Activated CD4-positive, alpha-beta T cell treated with anti-CD3 and anti-CD28 coated beads for 48 hours (primary cell): ENCODE results near the gene ALOXE3.
"Not testable (repeated sequence)": the region's sequence is repeated elsewhere in the genome, so short reads cannot be mapped to it uniquely, and the experiment has no call there.

Experiments used
- DNase-seq: peaks from one replicate; pipeline ENCODE4 v3.0.0-alpha.2; 2020

Gene ALOXE3

DNA sequence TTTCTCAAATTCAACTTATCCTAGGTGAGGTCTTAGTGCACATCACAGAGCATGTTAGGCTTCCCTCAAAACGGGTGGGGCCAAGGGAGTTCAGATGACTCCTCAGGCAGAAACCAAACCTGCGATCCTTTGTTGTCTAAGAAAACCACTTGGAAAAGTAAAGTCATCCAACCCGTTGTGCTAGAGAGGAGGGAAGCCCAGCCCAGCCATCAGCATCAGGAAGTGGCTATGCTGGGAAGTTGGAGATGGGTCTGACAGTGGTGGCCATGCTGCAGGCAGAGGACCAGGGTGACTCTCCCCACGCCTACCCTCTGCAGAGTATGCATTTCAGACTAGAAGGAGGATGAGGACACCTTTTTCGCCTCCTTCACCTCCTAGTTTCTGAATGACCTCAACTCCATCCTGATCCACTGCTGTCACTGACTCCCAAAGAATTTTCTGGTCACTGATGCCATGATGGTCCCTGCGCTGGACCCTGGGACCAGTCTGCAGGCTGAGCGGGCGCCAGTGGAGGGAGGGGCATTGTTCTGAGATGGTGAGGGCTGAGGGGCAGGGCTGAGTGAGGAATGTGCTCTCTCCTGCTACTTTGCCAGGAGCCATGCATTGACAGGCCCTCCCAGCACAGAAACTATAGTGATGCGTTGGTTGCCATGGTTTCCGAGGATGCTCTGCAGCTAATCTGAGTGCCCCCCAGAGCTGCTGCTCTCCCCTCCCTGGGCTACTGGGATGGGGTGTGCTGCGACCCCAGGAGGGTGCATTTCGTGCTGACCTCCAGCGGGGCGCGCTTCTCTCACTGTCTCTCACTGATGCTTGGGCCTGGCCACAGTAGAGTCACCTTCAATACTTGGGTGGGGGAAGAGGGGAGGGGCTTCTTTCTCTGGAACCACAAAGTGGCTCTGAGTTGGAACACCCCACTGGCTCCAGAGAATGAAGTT, 51.2 kb downstream of the ALOXE3 start:
- no peak for DNase-seq

GRCh38 chr17:8064561-8065019, 53.7 kb downstream of the ALOXE3 start:
- DNase-seq, result no peak

DNA sequence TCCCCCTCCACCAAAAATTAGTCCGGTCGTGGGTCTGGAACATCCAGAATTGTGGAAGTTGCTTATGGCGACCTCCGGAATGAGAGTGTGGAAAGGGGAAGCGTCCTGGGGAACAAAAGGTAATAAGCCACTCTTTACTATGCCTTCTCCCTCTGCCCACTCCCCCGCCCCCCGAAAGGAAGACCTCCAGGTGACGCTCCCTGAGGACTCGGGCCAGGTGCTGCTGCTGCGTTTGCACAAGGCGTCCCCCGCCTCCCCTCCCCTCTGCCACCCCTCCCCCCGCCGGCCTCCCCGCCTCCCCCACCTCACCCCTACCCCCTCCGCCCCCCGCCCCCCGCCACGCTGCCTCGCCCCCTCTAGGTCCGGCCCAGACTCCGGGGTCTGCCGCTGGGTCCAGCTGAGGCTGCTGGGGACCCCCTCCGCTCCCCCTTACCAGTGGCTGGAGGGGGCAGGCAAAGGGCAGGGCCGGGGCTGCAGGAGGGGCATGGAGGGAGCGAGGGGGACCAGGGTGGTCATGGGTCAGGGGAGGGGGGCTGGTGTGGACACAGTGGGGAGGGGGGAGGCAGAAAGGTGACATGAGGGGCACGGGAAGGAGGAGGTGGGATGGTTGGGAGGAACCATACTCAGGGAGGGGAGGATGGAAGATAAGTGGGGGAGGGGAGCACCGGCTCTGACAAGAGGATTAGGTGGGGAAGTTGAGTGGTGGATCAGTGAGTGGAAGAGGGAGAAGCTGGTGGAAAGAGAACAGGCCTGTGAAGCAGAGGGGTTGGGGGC, 54.4 kb downstream of the ALOXE3 start:
- no peak for DNase-seq

DNA sequence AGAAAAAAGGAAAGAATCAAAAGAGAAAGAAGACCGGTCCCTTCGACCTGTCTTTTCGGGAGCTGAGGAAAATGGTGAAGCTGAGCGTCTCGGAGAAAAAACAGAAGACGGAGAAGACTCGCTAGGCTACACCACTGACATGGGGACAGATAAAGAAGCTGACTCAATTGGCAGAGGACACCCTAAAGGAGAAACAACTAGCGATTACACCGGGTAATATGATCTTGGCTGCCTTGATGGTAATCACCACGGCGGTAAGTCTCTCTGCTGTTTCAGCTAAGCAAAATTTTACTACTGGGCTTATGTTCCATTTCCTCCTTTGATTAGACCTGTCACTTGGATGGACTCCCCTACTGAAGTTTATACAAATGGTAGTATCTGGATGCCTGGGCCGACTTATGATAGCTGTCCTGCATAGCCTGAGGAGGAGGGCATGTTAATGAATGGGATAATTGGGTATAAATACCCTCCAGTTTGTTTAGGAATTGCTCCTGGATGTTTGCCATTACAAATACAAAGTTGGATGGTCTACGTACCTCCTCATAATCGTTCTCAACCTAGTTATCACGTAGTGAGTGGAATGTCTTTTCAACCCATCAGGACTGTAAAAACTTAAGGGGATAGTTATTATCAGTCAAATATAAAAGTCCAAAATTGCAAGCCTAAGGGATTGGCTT, 55.4 kb downstream of the ALOXE3 start:
- no peak for DNase-seq

GRCh38 chr17:8062435-8062806, 55.9 kb downstream of the ALOXE3 start:
- no peak for DNase-seq

GRCh38 chr17:8061851-8062250, 56.5 kb downstream of the ALOXE3 start:
- not testable (repeated sequence) for DNase-seq

- peak; percentile 64 for DNase-seq
Observed at GRCh38 chr17:8060274-8060673, 58.0 kb downstream of the ALOXE3 start.

- no peak for DNase-seq
Observed at GRCh38 chr17:8059131-8059530, 59.2 kb downstream of the ALOXE3 start.

GRCh38 chr17:8057691-8058114, 60.6 kb downstream of the ALOXE3 start:
- peak; percentile 49 for DNase-seq

GRCh38 chr17:8056976-8057625, 61.2 kb downstream of the ALOXE3 start:
- DNase-seq, result no peak

GRCh38 chr17:8056232-8056975, 61.9 kb downstream of the ALOXE3 start:
- peak; percentile 45 for DNase-seq

- no peak for DNase-seq
Observed at GRCh38 chr17:8055851-8056231, 62.5 kb downstream of the ALOXE3 start.

DNA sequence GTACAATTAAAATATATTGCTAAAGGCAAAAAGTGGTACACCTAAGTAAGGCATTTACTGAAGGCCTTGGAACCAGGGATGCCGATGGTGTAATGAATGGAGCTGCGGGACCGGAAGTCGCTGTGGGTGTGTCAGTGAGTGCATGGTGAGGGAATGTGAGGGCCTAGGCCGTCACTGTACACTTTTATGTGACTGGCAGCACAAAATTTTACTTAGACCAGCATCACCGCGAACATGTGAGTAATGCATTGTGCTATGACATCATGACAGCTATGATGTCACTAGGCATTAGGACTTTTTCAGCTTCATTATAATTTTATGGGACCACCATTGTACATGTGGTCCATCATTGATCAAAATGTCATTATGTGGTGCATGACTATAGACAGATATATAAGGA, 64.7 kb downstream of the ALOXE3 start:
- DNase-seq, result no peak

DNA sequence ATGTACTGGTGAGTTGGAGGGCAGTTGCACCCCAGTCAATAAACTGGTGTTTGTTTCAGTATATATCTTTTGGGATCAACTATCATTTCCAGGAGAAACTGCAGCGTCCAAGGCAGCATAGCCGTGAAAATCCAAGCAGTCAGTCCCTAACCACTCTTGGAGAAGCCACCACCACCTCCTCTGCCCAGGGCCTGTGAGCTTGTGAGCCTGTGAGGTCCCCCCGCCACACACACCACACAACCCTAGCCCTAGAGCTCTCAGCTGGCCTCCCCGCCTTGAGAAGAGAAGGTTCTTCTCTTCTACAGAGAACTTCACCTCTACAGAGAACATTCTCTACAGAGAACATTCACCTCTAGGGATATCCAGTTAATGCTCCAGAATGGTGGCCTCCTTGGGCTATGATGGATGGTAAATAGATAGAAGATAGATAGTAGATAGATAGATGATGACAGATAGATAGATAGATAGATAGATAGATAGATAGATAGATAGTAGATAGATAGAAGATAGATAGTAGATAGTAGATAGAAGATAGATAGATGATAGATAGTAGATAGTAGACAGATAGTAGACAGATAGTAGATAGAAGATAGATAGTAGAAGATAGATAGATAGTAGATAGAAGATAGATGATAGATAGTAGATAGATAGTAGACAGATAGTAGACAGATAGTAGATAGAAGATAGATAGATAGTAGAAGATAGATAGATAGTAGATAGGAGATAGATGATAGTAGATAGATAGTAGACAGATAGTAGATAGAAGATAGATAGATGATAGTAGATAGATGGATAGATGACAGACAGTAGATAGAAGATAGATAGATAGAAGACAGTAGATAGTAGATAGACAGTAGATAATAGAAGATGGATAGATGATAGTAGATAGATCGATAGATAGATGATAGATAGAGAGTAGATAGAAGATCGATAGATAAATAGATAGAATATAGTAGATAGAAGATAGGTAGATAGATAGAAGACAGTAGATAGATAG, 65.8 kb downstream of the ALOXE3 start:
- no peak for DNase-seq

DNA sequence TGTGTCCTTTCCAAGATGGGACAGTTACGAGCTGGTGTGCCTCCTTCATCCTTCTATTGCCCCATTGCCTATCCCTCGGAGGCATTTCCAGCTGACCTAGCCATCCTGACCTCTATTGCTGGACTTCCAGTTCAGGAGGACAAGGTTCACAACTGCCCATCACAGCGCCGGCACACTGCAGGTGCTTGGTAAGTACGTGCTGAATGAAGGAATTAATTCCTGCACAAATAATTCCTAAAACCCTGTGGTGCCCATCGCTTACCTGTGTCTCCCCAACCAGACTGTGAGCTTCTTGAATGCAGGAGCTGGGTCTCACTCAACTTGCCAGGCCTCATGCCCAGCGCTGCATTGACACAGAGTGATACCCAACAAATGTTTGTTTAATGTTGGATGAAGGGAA, 66.5 kb downstream of the ALOXE3 start:
- DNase-seq, result no peak

GRCh38 chr17:8048736-8049135, 69.6 kb downstream of the ALOXE3 start:
- no peak for DNase-seq

DNA sequence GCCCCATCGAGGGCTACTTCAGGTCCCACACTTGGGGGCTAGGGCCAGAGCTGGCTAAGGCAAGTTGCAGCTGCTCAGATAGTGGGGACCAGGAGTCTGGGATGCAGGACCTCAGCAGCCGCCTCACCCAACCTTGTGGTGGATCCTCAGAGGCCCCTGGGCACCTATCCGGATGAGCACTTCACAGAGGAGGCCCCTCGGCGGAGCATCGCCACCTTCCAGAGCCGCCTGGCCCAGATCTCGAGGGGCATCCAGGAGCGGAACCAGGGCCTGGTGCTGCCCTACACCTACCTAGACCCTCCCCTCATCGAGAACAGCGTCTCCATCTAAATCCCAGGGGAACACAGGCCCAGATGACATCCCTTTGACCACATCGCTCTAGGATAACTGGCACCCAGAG, 70.1 kb downstream of the ALOXE3 start:
- no peak for DNase-seq

- DNase-seq, result no peak
Observed at GRCh38 chr17:8047769-8048110, 70.6 kb downstream of the ALOXE3 start.

GRCh38 chr17:8046929-8047768, 71.2 kb downstream of the ALOXE3 start:
- DNase-seq, result no peak
